ENCODE results near the gene C1orf116.

DNA sequence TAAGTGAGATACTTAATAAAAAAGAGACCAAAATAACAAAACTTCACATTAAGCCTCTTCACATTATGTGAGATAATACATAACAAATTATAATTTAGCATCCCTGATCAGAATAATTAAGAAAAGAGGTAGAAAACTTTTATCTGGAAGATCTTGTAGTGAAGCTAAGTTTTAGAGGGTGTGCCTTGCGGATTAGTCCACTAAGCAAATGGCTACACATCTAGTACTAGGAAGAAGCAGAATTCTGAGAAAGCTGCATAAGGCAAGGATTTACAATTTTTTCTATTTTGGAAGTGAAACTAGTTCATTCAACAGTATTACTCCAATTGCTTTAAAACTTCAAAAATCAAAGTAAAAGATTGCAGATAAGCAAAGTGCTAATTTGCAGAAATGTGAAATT lies 14.9 kb upstream of the C1orf116 start:
- TF ChIP-seq POLR2AphosphoS5 (IDR thresholded peaks at IDR 0.05) (no peak), EZH2 (IDR thresholded peaks at IDR 0.05; ENCODE audit: borderline replicate concordance, insufficient read depth, low read length, poor library complexity, severe bottlenecking) (no peak), TAF1 (IDR thresholded peaks at IDR 0.05; ENCODE audit: low read depth) (no peak), EP300 (conservative IDR thresholded peaks at IDR 0.05; ENCODE audit: poor library complexity, severe bottlenecking) (no peak), MXI1 (conservative IDR thresholded peaks at IDR 0.05; ENCODE audit: poor library complexity, severe bottlenecking) (no peak), RAD21 (conservative IDR thresholded peaks at IDR 0.05) (no peak), SMC3 (conservative IDR thresholded peaks at IDR 0.05; ENCODE audit: poor library complexity) (no peak)
- TF ChIP-seq, protein P1, sequence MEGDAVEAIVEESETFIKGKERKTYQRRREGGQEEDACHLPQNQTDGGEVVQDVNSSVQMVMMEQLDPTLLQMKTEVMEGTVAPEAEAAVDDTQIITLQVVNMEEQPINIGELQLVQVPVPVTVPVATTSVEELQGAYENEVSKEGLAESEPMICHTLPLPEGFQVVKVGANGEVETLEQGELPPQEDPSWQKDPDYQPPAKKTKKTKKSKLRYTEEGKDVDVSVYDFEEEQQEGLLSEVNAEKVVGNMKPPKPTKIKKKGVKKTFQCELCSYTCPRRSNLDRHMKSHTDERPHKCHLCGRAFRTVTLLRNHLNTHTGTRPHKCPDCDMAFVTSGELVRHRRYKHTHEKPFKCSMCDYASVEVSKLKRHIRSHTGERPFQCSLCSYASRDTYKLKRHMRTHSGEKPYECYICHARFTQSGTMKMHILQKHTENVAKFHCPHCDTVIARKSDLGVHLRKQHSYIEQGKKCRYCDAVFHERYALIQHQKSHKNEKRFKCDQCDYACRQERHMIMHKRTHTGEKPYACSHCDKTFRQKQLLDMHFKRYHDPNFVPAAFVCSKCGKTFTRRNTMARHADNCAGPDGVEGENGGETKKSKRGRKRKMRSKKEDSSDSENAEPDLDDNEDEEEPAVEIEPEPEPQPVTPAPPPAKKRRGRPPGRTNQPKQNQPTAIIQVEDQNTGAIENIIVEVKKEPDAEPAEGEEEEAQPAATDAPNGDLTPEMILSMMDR (IDR thresholded peaks at IDR 0.05; ENCODE audit: poor library complexity, severe bottlenecking), result no peak
- TF ChIP-seq, protein P2, sequence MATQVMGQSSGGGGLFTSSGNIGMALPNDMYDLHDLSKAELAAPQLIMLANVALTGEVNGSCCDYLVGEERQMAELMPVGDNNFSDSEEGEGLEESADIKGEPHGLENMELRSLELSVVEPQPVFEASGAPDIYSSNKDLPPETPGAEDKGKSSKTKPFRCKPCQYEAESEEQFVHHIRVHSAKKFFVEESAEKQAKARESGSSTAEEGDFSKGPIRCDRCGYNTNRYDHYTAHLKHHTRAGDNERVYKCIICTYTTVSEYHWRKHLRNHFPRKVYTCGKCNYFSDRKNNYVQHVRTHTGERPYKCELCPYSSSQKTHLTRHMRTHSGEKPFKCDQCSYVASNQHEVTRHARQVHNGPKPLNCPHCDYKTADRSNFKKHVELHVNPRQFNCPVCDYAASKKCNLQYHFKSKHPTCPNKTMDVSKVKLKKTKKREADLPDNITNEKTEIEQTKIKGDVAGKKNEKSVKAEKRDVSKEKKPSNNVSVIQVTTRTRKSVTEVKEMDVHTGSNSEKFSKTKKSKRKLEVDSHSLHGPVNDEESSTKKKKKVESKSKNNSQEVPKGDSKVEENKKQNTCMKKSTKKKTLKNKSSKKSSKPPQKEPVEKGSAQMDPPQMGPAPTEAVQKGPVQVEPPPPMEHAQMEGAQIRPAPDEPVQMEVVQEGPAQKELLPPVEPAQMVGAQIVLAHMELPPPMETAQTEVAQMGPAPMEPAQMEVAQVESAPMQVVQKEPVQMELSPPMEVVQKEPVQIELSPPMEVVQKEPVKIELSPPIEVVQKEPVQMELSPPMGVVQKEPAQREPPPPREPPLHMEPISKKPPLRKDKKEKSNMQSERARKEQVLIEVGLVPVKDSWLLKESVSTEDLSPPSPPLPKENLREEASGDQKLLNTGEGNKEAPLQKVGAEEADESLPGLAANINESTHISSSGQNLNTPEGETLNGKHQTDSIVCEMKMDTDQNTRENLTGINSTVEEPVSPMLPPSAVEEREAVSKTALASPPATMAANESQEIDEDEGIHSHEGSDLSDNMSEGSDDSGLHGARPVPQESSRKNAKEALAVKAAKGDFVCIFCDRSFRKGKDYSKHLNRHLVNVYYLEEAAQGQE (IDR thresholded peaks at IDR 0.05; ENCODE audit: borderline replicate concordance), result no peak

Measured in neural cell (in vitro differentiated cells).